HEK293T (cell line): ENCODE measurements around the gene C6orf163.

Experiments used
- BHLHE40 ChIP-seq: fragments of 450-650 bp; IDR thresholded peaks from 2 replicates; pipeline ENCODE4 v1.6.1; 2016; ENCODE audit warnings: mild to moderate bottlenecking, moderate library complexity, borderline replicate concordance
- CTBP1 ChIP-seq: fragments of 450-650 bp; IDR thresholded peaks from 2 replicates; pipeline ENCODE4 v1.6.1; 2016; ENCODE audit warnings: borderline replicate concordance
- ELF4 ChIP-seq: fragments of 450-650 bp; IDR thresholded peaks from 2 replicates; pipeline ENCODE4 v1.6.1; 2017; ENCODE audit warnings: antibody characterized with exemption
- FOXA1 ChIP-seq: fragments of 450-650 bp; IDR thresholded peaks from 2 replicates; pipeline ENCODE4 v1.6.1; 2016; ENCODE audit warnings: mild to moderate bottlenecking
- FOXK2 ChIP-seq: fragments of 450-650 bp; IDR thresholded peaks from 2 replicates; pipeline ENCODE4 v1.6.1; 2016; ENCODE audit warnings: mild to moderate bottlenecking
- FOXM1 ChIP-seq: fragments of 450-650 bp; IDR thresholded peaks from 2 replicates; pipeline ENCODE4 v1.6.1; 2017; ENCODE audit warnings: mild to moderate bottlenecking, borderline replicate concordance
- HDGF ChIP-seq: fragments of 450-650 bp; IDR thresholded peaks from 2 replicates; pipeline ENCODE4 v1.6.1; 2017; ENCODE audit warnings: antibody characterized with exemption, borderline replicate concordance
- L3MBTL2 ChIP-seq: fragments of 450-650 bp; conservative IDR thresholded peaks from 2 replicates; pipeline ENCODE4 v1.6.1; 2016; ENCODE audit warnings: mild to moderate bottlenecking
- NFRKB ChIP-seq: fragments of 450-650 bp; IDR thresholded peaks from 2 replicates; pipeline ENCODE4 v1.6.1; 2016; ENCODE audit warnings: mild to moderate bottlenecking, moderate library complexity
- SP1 ChIP-seq: fragments of 450-650 bp; IDR thresholded peaks from 2 replicates; pipeline ENCODE4 v1.6.1; 2017
- SUZ12 ChIP-seq: fragments of 450-650 bp; IDR thresholded peaks from 2 replicates; pipeline ENCODE4 v1.6.1; 2016; ENCODE audit warnings: mild to moderate bottlenecking
- TARDBP ChIP-seq: fragments of 450-650 bp; IDR thresholded peaks from 2 replicates; pipeline ENCODE4 v1.6.1; 2016
- ZNF384 ChIP-seq: fragments of 450-650 bp; IDR thresholded peaks from 2 replicates; pipeline ENCODE4 v1.6.1; 2016
- TF ChIP-seq, protein P1 (sequence below): fragments of 450-650 bp; IDR thresholded peaks from 2 replicates; pipeline ENCODE4 v1.6.1; 2016

DNA sequence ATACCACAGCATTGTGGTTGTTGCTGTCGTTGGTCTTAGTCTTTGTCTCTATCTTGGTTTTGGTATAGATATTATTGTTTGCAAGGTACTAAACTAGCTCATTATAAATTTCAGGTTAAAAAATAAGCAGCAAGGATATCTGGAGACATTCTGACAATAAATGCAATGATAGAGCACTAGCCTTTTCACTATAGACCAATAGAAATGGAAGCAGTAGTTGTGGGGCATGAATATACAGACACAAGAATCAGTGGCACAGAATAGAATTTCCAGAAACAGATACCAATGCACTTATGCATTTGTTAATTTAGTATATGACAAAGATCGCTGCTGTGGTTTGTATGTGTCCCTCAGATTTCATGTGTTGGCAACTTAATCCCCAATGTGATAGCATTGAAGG lies 32.0 kb downstream of the C6orf163 start:
- TF ChIP-seq CTBP1 (no peak), HDGF (no peak), ZNF384 (no peak), SP1 (no peak), SUZ12 (no peak), TARDBP (no peak), L3MBTL2 (no peak), FOXA1 (no peak), ELF4 (no peak), FOXK2 (no peak), BHLHE40 (no peak), NFRKB (no peak), FOXM1 (no peak)
- TF ChIP-seq, protein P1, sequence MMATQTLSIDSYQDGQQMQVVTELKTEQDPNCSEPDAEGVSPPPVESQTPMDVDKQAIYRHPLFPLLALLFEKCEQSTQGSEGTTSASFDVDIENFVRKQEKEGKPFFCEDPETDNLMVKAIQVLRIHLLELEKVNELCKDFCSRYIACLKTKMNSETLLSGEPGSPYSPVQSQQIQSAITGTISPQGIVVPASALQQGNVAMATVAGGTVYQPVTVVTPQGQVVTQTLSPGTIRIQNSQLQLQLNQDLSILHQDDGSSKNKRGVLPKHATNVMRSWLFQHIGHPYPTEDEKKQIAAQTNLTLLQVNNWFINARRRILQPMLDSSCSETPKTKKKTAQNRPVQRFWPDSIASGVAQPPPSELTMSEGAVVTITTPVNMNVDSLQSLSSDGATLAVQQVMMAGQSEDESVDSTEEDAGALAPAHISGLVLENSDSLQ: no peak
